ENCODE data around the gene SHISAL2A. TPM values are rescaled to one million over a fixed set of nuclear protein-coding genes. Genes with fewer than 3 reads are reported as not detected.

SHISAL2A gene
- total and polyA plus RNA-seq, 2 donors (not counting 1 experiment from before 2014, with no cell fraction given) = not detected

DNA sequence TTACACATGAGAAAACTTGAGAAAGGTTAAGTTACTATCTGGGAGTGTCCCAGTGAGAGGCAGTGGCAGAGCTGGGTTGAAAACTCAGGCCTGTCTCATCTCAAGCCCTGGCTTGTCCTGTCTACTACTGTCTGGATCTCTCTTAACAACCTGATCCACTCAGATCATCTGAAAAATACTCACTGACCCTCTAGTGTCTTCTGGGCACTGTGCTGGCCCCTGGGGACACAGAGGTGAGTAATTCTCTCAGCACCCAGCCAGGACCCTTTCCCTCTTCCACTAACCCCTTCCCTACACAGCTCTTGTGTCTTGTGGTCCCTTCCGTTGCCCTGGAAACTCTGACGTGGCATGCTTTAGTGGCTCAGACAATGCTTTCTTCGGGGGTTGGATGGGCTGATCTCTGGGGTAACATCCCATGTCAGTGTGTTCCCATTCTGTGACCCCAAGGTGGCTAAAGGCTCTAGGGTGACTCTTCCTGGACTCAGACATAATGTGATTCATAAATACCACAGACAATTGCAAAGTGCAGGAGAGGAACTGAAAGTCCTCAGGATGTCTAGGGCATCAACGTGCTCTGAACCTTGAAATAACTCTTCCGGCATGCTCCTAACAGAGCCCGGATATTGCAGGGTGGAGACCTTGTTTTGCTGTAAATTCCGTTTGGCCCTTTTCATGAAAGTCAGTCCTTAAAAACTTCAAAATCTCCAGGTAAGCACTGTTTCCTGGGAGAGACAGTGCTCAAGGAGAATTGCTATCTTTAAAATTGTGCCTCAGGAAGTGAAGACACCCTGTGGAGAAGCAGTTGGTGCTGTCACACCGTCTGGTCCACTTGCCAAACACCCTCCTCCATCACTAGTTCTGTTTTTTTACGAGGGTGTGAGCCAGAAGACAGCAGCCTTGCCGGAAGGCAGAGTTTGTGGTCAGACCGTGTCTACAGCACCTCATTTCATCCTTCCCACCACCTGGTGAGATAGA lies 4.0 kb downstream of the SHISAL2A start:
- H3K4me3 ChIP-seq (replicated peaks in 1 of 4; ENCODE audit: control extremely low read depth in 1 of 4, insufficient read depth in 1 of 4, low read depth in 3 of 4, low read length in 4 of 4) = no peak overlapping the region
- no peak overlapping the region for H3K9ac ChIP-seq (ENCODE audit: insufficient read depth, low read length)
- H3K27me3 ChIP-seq (ENCODE audit: control insufficient read depth, insufficient read depth, low read length) = peaks cover 29% of the 10 kb centered on the region
- H3K9me3 ChIP-seq (ENCODE audit: control insufficient read depth, insufficient read depth, low read depth, low read length) = no peaks in the 10 kb centered on the region
- TF ChIP-seq, protein P1, sequence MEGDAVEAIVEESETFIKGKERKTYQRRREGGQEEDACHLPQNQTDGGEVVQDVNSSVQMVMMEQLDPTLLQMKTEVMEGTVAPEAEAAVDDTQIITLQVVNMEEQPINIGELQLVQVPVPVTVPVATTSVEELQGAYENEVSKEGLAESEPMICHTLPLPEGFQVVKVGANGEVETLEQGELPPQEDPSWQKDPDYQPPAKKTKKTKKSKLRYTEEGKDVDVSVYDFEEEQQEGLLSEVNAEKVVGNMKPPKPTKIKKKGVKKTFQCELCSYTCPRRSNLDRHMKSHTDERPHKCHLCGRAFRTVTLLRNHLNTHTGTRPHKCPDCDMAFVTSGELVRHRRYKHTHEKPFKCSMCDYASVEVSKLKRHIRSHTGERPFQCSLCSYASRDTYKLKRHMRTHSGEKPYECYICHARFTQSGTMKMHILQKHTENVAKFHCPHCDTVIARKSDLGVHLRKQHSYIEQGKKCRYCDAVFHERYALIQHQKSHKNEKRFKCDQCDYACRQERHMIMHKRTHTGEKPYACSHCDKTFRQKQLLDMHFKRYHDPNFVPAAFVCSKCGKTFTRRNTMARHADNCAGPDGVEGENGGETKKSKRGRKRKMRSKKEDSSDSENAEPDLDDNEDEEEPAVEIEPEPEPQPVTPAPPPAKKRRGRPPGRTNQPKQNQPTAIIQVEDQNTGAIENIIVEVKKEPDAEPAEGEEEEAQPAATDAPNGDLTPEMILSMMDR (conservative IDR thresholded peaks at IDR 0.05 in 1 of 2, IDR thresholded peaks at IDR 0.05 in 1 of 2; ENCODE audit: low read depth in 1 of 2, low read length in 2 of 2) = no peak
- no peak for TF ChIP-seq EZH2 (IDR thresholded peaks at IDR 0.05; ENCODE audit: low read length, missing control alignments)
- no peaks in the 10 kb centered on the region for H3K79me2 ChIP-seq (ENCODE audit: control insufficient read depth, insufficient read depth, low read length)
- H3K36me3 ChIP-seq (ENCODE audit: control insufficient read depth, insufficient read depth, low read length) = no peaks in the 10 kb centered on the region
- DNase-seq (ENCODE audit: low read depth in 2 of 2) = no peak
- H4K20me1 ChIP-seq (ENCODE audit: control insufficient read depth, extremely low read depth, insufficient read depth, low read length) = no peaks in the 10 kb centered on the region
- H3K4me2 ChIP-seq (ENCODE audit: extremely low read depth, insufficient read depth, low read length) = no peak overlapping the region
- H3K27ac ChIP-seq (ENCODE audit: insufficient read depth, low read length) = no peak overlapping the region
- no peak overlapping the region for H2AFZ ChIP-seq (ENCODE audit: low read length)
- H3K4me1 ChIP-seq (ENCODE audit: control insufficient read depth, extremely low read depth, insufficient read depth, low read length) = no peaks in the 10 kb centered on the region

DNA sequence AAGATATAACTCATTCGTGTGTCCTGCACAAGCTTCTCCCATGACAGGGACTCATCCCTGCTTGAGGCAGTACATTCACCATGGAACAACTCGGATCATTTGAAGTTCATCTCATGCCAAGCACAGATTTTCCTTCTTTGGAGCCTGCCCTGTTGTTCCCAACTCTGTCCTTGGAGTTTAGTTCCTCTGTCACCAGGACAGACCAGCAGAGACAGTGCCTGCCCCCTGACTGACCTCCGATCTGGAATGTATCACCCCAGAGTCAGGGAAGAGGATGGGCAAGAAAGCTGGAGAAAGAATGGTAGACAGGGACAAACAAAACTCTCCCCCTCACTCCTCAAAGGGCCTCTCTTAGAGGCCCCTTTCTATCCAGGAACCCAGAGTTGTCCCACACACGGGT lies 5.0 kb downstream of the SHISAL2A start:
- H3K27me3 ChIP-seq (ENCODE audit: control insufficient read depth, insufficient read depth, low read length) = peaks cover 23% of the 10 kb centered on the region
- H4K20me1 ChIP-seq (ENCODE audit: control insufficient read depth, extremely low read depth, insufficient read depth, low read length) = no peaks in the 10 kb centered on the region
- no peaks in the 10 kb centered on the region for H3K79me2 ChIP-seq (ENCODE audit: control insufficient read depth, insufficient read depth, low read length)
- DNase-seq (ENCODE audit: low read depth in 2 of 2) = no peak
- no peak overlapping the region for H3K4me3 ChIP-seq (replicated peaks in 1 of 4; ENCODE audit: control extremely low read depth in 1 of 4, insufficient read depth in 1 of 4, low read depth in 3 of 4, low read length in 4 of 4)
- TF ChIP-seq EZH2 (IDR thresholded peaks at IDR 0.05; ENCODE audit: low read length, missing control alignments) = no peak
- TF ChIP-seq, protein P1 (conservative IDR thresholded peaks at IDR 0.05 in 1 of 2, IDR thresholded peaks at IDR 0.05 in 1 of 2; ENCODE audit: low read depth in 1 of 2, low read length in 2 of 2) = no peak
- no peak overlapping the region for H3K27ac ChIP-seq (ENCODE audit: insufficient read depth, low read length)
- H3K4me2 ChIP-seq (ENCODE audit: extremely low read depth, insufficient read depth, low read length) = no peak overlapping the region
- no peaks in the 10 kb centered on the region for H3K9me3 ChIP-seq (ENCODE audit: control insufficient read depth, insufficient read depth, low read depth, low read length)
- no peaks in the 10 kb centered on the region for H3K4me1 ChIP-seq (ENCODE audit: control insufficient read depth, extremely low read depth, insufficient read depth, low read length)
- no peak overlapping the region for H3K9ac ChIP-seq (ENCODE audit: insufficient read depth, low read length)
- no peaks in the 10 kb centered on the region for H3K36me3 ChIP-seq (ENCODE audit: control insufficient read depth, insufficient read depth, low read length)
- H2AFZ ChIP-seq (ENCODE audit: low read length) = no peak overlapping the region

DNA sequence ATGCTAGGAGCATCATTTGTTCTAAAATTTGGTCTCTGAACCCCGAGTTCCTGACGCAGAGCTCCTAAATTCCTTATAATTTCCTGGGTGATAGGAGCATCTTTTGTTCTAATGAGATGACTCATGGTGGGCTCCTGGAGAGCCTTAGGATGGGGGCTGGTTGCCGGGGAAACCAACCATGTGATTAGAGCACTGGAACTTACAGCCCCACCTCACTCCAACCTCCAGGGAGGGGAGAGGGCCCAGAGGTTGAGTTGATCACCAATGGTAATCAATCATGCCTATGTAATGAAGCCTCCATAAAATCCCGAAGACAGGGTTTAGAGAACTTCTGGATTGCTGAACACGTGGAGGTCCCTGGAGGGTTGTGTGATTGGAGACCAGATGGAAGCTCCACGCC lies 7.7 kb downstream of the SHISAL2A start:
- H3K27ac ChIP-seq (ENCODE audit: insufficient read depth, low read length) = no peak overlapping the region
- H3K79me2 ChIP-seq (ENCODE audit: control insufficient read depth, insufficient read depth, low read length) = no peaks in the 10 kb centered on the region
- H3K4me3 ChIP-seq (replicated peaks in 1 of 4; ENCODE audit: control extremely low read depth in 1 of 4, insufficient read depth in 1 of 4, low read depth in 3 of 4, low read length in 4 of 4) = no peak overlapping the region
- H3K27me3 ChIP-seq (ENCODE audit: control insufficient read depth, insufficient read depth, low read length) = peaks cover 8% of the 10 kb centered on the region
- no peak for DNase-seq (ENCODE audit: low read depth in 2 of 2)
- H3K4me1 ChIP-seq (ENCODE audit: control insufficient read depth, extremely low read depth, insufficient read depth, low read length) = no peaks in the 10 kb centered on the region
- H3K9ac ChIP-seq (ENCODE audit: insufficient read depth, low read length) = no peak overlapping the region
- TF ChIP-seq, protein P1 (conservative IDR thresholded peaks at IDR 0.05 in 1 of 2, IDR thresholded peaks at IDR 0.05 in 1 of 2; ENCODE audit: low read depth in 1 of 2, low read length in 2 of 2) = no peak
- TF ChIP-seq EZH2 (IDR thresholded peaks at IDR 0.05; ENCODE audit: low read length, missing control alignments) = no peak
- H4K20me1 ChIP-seq (ENCODE audit: control insufficient read depth, extremely low read depth, insufficient read depth, low read length) = no peaks in the 10 kb centered on the region
- no peak overlapping the region for H3K4me2 ChIP-seq (ENCODE audit: extremely low read depth, insufficient read depth, low read length)
- no peak overlapping the region for H2AFZ ChIP-seq (ENCODE audit: low read length)
- H3K9me3 ChIP-seq (ENCODE audit: control insufficient read depth, insufficient read depth, low read depth, low read length) = no peaks in the 10 kb centered on the region
- no peaks in the 10 kb centered on the region for H3K36me3 ChIP-seq (ENCODE audit: control insufficient read depth, insufficient read depth, low read length)

Data from fibroblast of lung (primary cell).